PFSK-1 (cell line): ENCODE measurements around the gene EIF3L.

Experiments used
- FOXP2 ChIP-seq: optimal IDR thresholded peaks from 2 replicates; pipeline ENCODE3; 2011; ENCODE audit warnings: borderline replicate concordance, control low read depth, inconsistent platforms; ENCODE audit not compliant: insufficient read depth; ENCODE audit errors: extremely low read length, extremely low read depth
- TAF1 ChIP-seq: IDR thresholded peaks from 2 replicates; pipeline ENCODE4 v1.6.1; 2012; ENCODE audit warnings: low read length, control low read depth, borderline replicate concordance; ENCODE audit not compliant: insufficient read depth

DNA sequence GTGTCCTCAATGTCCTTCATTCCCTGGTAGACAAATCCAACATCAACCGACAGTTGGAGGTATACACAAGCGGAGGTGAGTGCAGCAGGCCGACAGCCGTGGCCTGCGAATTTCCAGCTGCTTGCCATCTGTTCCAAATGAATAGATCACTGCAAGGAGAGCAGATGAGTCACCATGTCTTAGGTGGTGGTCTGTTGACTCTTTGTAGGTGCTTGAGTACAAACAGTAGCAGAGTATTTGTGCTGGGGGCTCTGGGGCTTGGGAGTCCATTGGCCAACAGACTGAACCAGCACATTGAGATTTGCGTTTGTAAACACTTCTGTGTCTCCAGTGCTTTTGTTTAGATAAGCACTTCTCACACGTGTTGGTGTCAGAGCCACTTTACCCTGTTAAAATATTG, 21.1 kb downstream of the EIF3L start:
- TF ChIP-seq TAF1 (no peak), FOXP2 (no peak)
